ENCODE measurements around the gene UQCRFS1.

UQCRFS1 gene

DNA sequence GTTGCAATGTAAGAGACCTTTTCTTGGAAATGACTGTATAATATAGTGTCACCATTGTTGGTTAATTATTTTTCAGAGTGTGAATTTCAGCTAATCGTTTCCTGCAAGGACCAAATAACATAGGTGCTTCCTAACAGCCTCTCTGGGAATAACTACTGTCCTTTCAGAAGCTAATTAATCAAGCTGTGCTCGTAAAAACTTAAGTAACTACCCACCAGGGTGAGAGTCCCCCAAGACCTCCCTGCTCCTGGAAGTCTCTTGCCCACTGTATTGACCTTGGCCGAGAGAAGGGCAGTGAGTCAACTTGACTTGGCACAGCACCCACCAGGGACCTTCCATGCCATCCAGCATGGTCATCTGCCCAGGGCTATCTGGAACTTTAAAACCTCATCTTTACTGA is 50.3 kb downstream of the UQCRFS1 start:
- Histone ChIP-seq H3K4me2 (ENCODE audit: low read depth, low read length) (no peak overlapping the region), H3K27ac (ENCODE audit: low read length) (no peak overlapping the region), H3K4me3 (ENCODE audit: low read length) (no peak overlapping the region), H3K4me1 (ENCODE audit: low read length) (no peaks in the 10 kb centered on the region), H3K9ac (ENCODE audit: low read length) (no peak overlapping the region), H3K9me3 (replicated peaks; ENCODE audit: insufficient read depth, low read length) (no peaks in the 10 kb centered on the region), H3K9me2 (replicated peaks; ENCODE audit: insufficient read depth, low read length) (no peaks in the 10 kb centered on the region), H4K20me1 (ENCODE audit: insufficient read depth, low read length) (no peaks in the 10 kb centered on the region), H2AFZ (ENCODE audit: low read length) (no peak overlapping the region), H3K36me3 (replicated peaks; ENCODE audit: insufficient read depth, low read length) (no peaks in the 10 kb centered on the region), H3K27me3 (replicated peaks; ENCODE audit: insufficient read depth, low read length) (peaks cover 12% of the 10 kb centered on the region; the same call in 1 of the 2 replicates), H3F3A (ENCODE audit: insufficient read depth, low read length) (no peaks in the 10 kb centered on the region), H3K79me2 (ENCODE audit: low read length) (no peaks in the 10 kb centered on the region)
- no peak for DNase-seq
- TF ChIP-seq EZH2 (optimal IDR thresholded peaks at IDR 0.05; ENCODE audit: low read depth, low read length): no peak
- TF ChIP-seq, protein P1, sequence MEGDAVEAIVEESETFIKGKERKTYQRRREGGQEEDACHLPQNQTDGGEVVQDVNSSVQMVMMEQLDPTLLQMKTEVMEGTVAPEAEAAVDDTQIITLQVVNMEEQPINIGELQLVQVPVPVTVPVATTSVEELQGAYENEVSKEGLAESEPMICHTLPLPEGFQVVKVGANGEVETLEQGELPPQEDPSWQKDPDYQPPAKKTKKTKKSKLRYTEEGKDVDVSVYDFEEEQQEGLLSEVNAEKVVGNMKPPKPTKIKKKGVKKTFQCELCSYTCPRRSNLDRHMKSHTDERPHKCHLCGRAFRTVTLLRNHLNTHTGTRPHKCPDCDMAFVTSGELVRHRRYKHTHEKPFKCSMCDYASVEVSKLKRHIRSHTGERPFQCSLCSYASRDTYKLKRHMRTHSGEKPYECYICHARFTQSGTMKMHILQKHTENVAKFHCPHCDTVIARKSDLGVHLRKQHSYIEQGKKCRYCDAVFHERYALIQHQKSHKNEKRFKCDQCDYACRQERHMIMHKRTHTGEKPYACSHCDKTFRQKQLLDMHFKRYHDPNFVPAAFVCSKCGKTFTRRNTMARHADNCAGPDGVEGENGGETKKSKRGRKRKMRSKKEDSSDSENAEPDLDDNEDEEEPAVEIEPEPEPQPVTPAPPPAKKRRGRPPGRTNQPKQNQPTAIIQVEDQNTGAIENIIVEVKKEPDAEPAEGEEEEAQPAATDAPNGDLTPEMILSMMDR (IDR thresholded peaks at IDR 0.05; ENCODE audit: low read length): no peak
- no peak for TF ChIP-seq EZH2phosphoT487 (IDR thresholded peaks at IDR 0.05; ENCODE audit: low read length)

DNA sequence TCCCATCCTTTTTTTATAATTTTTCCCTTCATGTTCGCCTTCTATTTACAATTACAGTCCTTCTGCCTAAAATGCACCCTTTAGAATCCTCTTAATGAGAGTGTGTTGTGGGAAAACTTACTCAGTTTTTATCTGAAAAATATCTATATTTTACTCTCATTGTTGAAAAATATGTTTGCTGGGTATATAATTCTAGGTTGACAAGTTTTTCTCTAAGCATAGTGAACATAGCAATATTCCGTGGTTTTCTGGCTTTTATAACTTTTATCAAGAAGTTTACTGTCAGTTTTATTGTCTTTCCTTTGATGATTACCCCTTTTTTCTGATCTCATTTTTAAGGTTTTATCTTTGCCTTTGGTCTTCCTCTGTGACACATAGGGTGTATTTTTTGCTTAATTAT is 57.3 kb downstream of the UQCRFS1 start:
- Histone ChIP-seq H3K4me3 (ENCODE audit: low read length) (no peak overlapping the region), H3K27ac (ENCODE audit: low read length) (no peak overlapping the region), H3F3A (ENCODE audit: insufficient read depth, low read length) (no peaks in the 10 kb centered on the region), H3K27me3 (replicated peaks; ENCODE audit: insufficient read depth, low read length) (peaks cover 3% of the 10 kb centered on the region; the same call in 1 of the 2 replicates), H2AFZ (ENCODE audit: low read length) (no peak overlapping the region), H3K9me3 (replicated peaks; ENCODE audit: insufficient read depth, low read length) (no peaks in the 10 kb centered on the region), H3K79me2 (ENCODE audit: low read length) (no peaks in the 10 kb centered on the region), H3K4me2 (ENCODE audit: low read depth, low read length) (no peak overlapping the region), H3K9me2 (replicated peaks; ENCODE audit: insufficient read depth, low read length) (no peaks in the 10 kb centered on the region), H3K4me1 (ENCODE audit: low read length) (no peaks in the 10 kb centered on the region), H3K9ac (ENCODE audit: low read length) (no peak overlapping the region), H4K20me1 (ENCODE audit: insufficient read depth, low read length) (no peaks in the 10 kb centered on the region), H3K36me3 (replicated peaks; ENCODE audit: insufficient read depth, low read length) (no peaks in the 10 kb centered on the region)
- TF ChIP-seq EZH2phosphoT487 (IDR thresholded peaks at IDR 0.05; ENCODE audit: low read length) (no peak), EZH2 (optimal IDR thresholded peaks at IDR 0.05; ENCODE audit: low read depth, low read length) (no peak)
- TF ChIP-seq, protein P1 (IDR thresholded peaks at IDR 0.05; ENCODE audit: low read length): no peak
- no peak for DNase-seq
